HL-60 (cell line): Measurements from ENCODE around the gene SLC6A7.

Experiments used
- GABPA ChIP-seq: IDR thresholded peaks from 2 replicates; pipeline ENCODE4 v1.6.1; 2012; ENCODE audit warnings: low read depth
- TF ChIP-seq, protein P1 (sequence below): IDR thresholded peaks from one replicate; pipeline ENCODE4 v1.5.1; 2011; ENCODE audit warnings: low read length, control low read depth, inconsistent platforms; ENCODE audit not compliant: insufficient read depth

DNA sequence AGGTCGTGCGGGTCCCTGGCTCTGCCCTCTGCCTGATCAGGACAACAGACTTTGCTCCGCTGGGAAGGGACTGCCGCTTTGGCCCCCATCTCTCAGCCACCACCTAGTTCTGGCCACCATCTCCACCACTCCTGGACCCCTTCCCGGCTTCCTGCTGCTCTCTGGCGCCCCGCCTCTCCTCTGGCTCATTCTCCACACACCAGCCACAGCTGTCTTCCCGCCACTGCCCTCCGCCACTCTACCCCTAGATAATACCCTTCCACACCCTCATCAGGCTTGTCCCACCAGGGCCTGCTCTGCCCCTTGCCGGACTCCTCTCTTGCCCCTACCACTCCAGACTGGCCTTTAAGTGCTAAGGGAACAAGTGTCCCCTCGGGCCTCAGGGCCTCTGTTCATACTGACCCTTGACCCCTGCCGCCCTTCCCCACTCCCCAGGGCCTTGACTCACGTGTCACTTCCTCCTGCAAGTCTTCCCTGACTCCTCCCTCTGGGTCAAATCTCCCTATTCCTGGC lies 26.3 kb upstream of the SLC6A7 start:
- TF ChIP-seq, protein P1, sequence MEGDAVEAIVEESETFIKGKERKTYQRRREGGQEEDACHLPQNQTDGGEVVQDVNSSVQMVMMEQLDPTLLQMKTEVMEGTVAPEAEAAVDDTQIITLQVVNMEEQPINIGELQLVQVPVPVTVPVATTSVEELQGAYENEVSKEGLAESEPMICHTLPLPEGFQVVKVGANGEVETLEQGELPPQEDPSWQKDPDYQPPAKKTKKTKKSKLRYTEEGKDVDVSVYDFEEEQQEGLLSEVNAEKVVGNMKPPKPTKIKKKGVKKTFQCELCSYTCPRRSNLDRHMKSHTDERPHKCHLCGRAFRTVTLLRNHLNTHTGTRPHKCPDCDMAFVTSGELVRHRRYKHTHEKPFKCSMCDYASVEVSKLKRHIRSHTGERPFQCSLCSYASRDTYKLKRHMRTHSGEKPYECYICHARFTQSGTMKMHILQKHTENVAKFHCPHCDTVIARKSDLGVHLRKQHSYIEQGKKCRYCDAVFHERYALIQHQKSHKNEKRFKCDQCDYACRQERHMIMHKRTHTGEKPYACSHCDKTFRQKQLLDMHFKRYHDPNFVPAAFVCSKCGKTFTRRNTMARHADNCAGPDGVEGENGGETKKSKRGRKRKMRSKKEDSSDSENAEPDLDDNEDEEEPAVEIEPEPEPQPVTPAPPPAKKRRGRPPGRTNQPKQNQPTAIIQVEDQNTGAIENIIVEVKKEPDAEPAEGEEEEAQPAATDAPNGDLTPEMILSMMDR = no peak
- no peak for TF ChIP-seq GABPA
